HepG2 (cell line): ENCODE results near the gene SEC14L5. TPM values are rescaled to one million over a fixed set of nuclear protein-coding genes. Genes with fewer than 3 reads are reported as not detected.
A peak's percentile ranks its signal among the peaks of the same experiment; 100 is the strongest.

Experiments used
- ADNP ChIP-seq: sonication (generic); formaldehyde crosslinking; IDR thresholded peaks from 2 replicates; pipeline ENCODE4 v1.4.0; 2020; ENCODE audit warnings: missing genetic modification reagents
- CREM ChIP-seq, 2 experiments: sonication (generic) in 1 of 2; formaldehyde crosslinking in 1 of 2; IDR thresholded peaks; 2 replicates each; pipeline versions ENCODE4 v1.4.0 to v1.6.1; 2016 to 2020; ENCODE audit warnings: antibody characterized with exemption in 1 of 2, mild to moderate bottlenecking in 1 of 2, missing genetic modification reagents in 1 of 2
- ESRRA ChIP-seq: sonication (generic); formaldehyde crosslinking; IDR thresholded peaks from 2 replicates; pipeline ENCODE4 v1.5.1; 2020; ENCODE audit warnings: mild to moderate bottlenecking, low read depth, missing genetic modification reagents
- FOXJ3 ChIP-seq: sonication (generic); formaldehyde crosslinking; IDR thresholded peaks from 2 replicates; pipeline ENCODE4 v1.4.0; 2020; ENCODE audit warnings: missing genetic modification reagents, mild to moderate bottlenecking, borderline replicate concordance
- NCOA1 ChIP-seq: sonication (generic); formaldehyde crosslinking; IDR thresholded peaks from 2 replicates; pipeline ENCODE4 v1.9.0; 2021; ENCODE audit warnings: missing genetic modification reagents
- POLR2AphosphoS5 ChIP-seq: IDR thresholded peaks from 2 replicates; pipeline ENCODE4 v1.6.1; 2012; ENCODE audit warnings: low read depth, low read length
- PTBP1 ChIP-seq: fragments of 200-400 bp; formaldehyde crosslinking; IDR thresholded peaks from 2 replicates; pipeline ENCODE4 v1.6.1; 2018; ENCODE audit warnings: low read length, low read depth; ENCODE audit not compliant: poor library complexity, severe bottlenecking
- TCF7L2 ChIP-seq: IDR thresholded peaks from 2 replicates; pipeline ENCODE4 v1.6.1; 2011; ENCODE audit warnings: mild to moderate bottlenecking, low read depth, low read length, moderate library complexity
- ZC3H4 ChIP-seq: sonication (generic); formaldehyde crosslinking; IDR thresholded peaks from 2 replicates; pipeline ENCODE4 v1.4.0; 2020; ENCODE audit warnings: missing genetic modification reagents, borderline replicate concordance
- ZFP1 ChIP-seq: IDR thresholded peaks from 2 replicates; pipeline ENCODE4 v1.6.1; 2016
- ZMYM4 ChIP-seq: sonication (generic); formaldehyde crosslinking; IDR thresholded peaks from 2 replicates; pipeline ENCODE4 v1.8.1; 2023; ENCODE audit warnings: mild to moderate bottlenecking, missing genetic modification reagents
- ZNF33B ChIP-seq: sonication (generic); formaldehyde crosslinking; IDR thresholded peaks from 2 replicates; pipeline ENCODE4 v1.5.1; 2020; ENCODE audit warnings: mild to moderate bottlenecking, missing genetic modification reagents
- ZNF501 ChIP-seq: sonication (generic); formaldehyde crosslinking; IDR thresholded peaks from 2 replicates; pipeline ENCODE4 v1.5.1; 2020; ENCODE audit warnings: mild to moderate bottlenecking, moderate library complexity, missing genetic modification reagents
- ZNF629 ChIP-seq: sonication (generic); formaldehyde crosslinking; conservative IDR thresholded peaks from 2 replicates; pipeline ENCODE4 v1.5.0; 2020; ENCODE audit warnings: missing genetic modification reagents
- polyA plus RNA-seq, 8 experiments: library from polyadenylated mRNA; depleted of rRNA in 3 of 8; stranded (reverse) in 7 of 8; unstranded in 1 of 8; fragments of >200 nt; fragmentation: Illumina TruSeq in 4 of 8; extraction: Trizol in 4 of 8; gene quantifications; 2 replicates each; pipeline versions ENCODE4 v1.2.1 to v1.2.3, GENCODE V29; 2011 to 2016; ENCODE audit warnings: low read depth in 4 of 8, missing spikeins in 1 of 8, mixed read lengths in 1 of 8; ENCODE audit not compliant: insufficient read depth in 1 of 8
- total RNA-seq, 5 experiments: library from RNA; depleted of rRNA; stranded (reverse); fragments of >200 nt; fragmentation: Illumina TruSeq; extraction: Trizol; gene quantifications; 2 replicates each; pipeline ENCODE4 v1.2.3, GENCODE V29; 2016; ENCODE audit warnings: low read depth in 1 of 5
- TF ChIP-seq, protein P1 (sequence below): IDR thresholded peaks from 2 replicates; pipeline ENCODE4 v1.6.1; 2016; ENCODE audit warnings: missing biosample characterization, missing genetic modification reagents, low read depth
- TF ChIP-seq, protein P2 (sequence below): sonication (generic); formaldehyde crosslinking; IDR thresholded peaks from 2 replicates; pipeline ENCODE4 v1.5.0; 2020; ENCODE audit warnings: missing genetic modification reagents
- TF ChIP-seq, protein P3 (sequence below): sonication (generic); formaldehyde crosslinking; IDR thresholded peaks from 2 replicates; pipeline ENCODE4 v1.8.1; 2023; ENCODE audit warnings: mild to moderate bottlenecking, missing genetic modification reagents
- TF ChIP-seq, protein P4 (sequence below): IDR thresholded peaks from 2 replicates; pipeline ENCODE4 v1.6.1; 2016; ENCODE audit warnings: low read depth
- TF ChIP-seq, protein P5 (sequence below): sonication (generic); formaldehyde crosslinking; IDR thresholded peaks from 2 replicates; pipeline ENCODE4 v1.4.0; 2020; ENCODE audit warnings: missing genetic modification reagents, borderline replicate concordance

Gene SEC14L5
- total and polyA plus RNA-seq, 2 of the 13 experiments (the other 11 are each of a cell fraction or from before 2014, with no cell fraction given): 0.40 to 0.42 TPM

DNA sequence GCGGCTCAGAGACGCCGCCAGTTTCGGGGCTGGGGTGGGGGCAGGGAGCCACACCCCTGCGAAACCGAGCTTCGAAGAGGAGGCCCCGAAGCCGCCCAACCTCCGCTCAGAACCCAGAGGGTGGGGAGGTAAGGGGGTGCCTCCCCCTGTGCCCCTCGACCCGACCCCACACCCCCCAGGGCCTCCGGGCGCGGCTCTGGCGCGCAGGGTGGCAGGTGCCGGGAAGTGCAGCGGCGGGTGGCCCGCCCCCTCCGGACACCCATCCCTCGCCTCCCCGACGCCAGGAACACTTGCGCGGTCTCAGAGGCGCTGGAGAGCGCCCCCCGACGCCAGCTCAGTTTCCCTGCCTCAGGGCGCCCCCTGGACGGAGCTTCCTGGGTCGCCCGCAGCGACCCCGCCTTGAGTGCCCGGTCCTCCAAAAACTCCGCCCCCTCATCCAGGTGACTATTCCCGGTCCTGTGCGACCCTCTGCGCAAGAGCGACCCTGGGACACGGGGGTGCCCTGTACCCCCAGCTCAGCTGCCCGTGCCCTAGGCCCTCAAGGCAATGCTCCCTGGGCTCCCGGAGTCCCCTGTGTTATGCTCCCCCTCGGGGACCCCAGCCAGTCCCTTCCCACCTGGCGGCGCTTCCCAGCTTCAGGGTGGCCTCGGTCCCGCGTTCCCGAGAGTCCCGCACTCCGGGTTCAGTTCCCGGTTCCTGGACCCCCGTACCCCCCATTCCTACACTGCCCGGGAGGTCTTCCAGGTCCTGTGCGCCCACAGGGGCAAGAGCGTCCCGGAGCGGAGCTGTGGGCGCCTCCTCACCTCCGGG lies 21.7 kb upstream of the SEC14L5 start (continued):
- TF ChIP-seq ZNF33B (CRISPR knock-in tag): no peak
- no peak for TF ChIP-seq POLR2AphosphoS5
- peak; percentile 27; the same call in 1 of the 2 replicates for TF ChIP-seq ZNF501 (CRISPR knock-in tag)
- TF ChIP-seq PTBP1: no peak
- TF ChIP-seq ADNP (CRISPR knock-in tag): no peak
- TF ChIP-seq, protein P1, sequence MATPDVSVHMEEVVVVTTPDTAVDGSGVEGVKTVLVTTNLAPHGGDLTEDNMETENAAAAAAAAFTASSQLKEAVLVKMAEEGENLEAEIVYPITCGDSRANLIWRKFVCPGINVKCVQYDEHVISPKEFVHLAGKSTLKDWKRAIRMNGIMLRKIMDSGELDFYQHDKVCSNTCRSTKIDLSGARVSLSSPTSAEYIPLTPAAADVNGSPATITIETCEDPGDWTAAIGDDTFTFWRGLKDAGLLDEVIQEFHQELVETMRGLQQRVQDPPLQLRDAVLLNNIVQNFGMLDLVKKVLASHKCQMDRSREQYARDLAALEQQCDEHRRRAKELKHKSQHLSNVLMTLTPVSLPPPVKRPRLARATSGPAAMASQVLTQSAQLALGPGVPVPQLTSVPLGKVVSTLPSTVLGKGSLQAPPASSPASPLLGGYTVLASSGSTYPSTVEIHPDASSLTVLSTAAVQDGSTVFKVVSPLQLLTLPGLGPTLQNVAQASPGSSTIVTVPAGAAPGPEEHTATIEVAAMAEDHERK: no peak
- TF ChIP-seq TCF7L2: no peak
- TF ChIP-seq ZNF629 (CRISPR knock-in tag): no peak
- TF ChIP-seq FOXJ3: no peak
- no peak for TF ChIP-seq CREM (IDR thresholded peaks at IDR 0.05)
- no peak for TF ChIP-seq CREM (CRISPR knock-in tag; IDR thresholded peaks at IDR 0.05)
- no peak for TF ChIP-seq ESRRA (CRISPR knock-in tag)
- TF ChIP-seq, protein P2, sequence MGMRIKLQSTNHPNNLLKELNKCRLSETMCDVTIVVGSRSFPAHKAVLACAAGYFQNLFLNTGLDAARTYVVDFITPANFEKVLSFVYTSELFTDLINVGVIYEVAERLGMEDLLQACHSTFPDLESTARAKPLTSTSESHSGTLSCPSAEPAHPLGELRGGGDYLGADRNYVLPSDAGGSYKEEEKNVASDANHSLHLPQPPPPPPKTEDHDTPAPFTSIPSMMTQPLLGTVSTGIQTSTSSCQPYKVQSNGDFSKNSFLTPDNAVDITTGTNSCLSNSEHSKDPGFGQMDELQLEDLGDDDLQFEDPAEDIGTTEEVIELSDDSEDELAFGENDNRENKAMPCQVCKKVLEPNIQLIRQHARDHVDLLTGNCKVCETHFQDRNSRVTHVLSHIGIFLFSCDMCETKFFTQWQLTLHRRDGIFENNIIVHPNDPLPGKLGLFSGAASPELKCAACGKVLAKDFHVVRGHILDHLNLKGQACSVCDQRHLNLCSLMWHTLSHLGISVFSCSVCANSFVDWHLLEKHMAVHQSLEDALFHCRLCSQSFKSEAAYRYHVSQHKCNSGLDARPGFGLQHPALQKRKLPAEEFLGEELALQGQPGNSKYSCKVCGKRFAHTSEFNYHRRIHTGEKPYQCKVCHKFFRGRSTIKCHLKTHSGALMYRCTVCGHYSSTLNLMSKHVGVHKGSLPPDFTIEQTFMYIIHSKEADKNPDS (CRISPR knock-in tag): no peak
- peak; percentile 46; the same call in 1 of the 2 replicates for TF ChIP-seq ZMYM4 (CRISPR knock-in tag)
- TF ChIP-seq NCOA1 (CRISPR knock-in tag): no peak
- TF ChIP-seq ZC3H4 (CRISPR knock-in tag): no peak
- TF ChIP-seq, protein P3, sequence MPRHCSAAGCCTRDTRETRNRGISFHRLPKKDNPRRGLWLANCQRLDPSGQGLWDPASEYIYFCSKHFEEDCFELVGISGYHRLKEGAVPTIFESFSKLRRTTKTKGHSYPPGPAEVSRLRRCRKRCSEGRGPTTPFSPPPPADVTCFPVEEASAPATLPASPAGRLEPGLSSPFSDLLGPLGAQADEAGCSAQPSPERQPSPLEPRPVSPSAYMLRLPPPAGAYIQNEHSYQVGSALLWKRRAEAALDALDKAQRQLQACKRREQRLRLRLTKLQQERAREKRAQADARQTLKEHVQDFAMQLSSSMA: no peak
- TF ChIP-seq, protein P4, sequence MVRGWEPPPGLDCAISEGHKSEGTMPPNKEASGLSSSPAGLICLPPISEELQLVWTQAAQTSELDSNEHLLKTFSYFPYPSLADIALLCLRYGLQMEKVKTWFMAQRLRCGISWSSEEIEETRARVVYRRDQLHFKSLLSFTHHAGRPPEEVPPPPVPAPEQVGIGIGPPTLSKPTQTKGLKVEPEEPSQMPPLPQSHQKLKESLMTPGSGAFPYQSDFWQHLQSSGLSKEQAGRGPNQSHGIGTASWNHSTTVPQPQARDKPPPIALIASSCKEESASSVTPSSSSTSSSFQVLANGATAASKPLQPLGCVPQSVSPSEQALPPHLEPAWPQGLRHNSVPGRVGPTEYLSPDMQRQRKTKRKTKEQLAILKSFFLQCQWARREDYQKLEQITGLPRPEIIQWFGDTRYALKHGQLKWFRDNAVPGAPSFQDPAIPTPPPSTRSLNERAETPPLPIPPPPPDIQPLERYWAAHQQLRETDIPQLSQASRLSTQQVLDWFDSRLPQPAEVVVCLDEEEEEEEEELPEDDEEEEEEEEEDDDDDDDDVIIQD (CRISPR knock-in tag): no peak
- TF ChIP-seq, protein P5, sequence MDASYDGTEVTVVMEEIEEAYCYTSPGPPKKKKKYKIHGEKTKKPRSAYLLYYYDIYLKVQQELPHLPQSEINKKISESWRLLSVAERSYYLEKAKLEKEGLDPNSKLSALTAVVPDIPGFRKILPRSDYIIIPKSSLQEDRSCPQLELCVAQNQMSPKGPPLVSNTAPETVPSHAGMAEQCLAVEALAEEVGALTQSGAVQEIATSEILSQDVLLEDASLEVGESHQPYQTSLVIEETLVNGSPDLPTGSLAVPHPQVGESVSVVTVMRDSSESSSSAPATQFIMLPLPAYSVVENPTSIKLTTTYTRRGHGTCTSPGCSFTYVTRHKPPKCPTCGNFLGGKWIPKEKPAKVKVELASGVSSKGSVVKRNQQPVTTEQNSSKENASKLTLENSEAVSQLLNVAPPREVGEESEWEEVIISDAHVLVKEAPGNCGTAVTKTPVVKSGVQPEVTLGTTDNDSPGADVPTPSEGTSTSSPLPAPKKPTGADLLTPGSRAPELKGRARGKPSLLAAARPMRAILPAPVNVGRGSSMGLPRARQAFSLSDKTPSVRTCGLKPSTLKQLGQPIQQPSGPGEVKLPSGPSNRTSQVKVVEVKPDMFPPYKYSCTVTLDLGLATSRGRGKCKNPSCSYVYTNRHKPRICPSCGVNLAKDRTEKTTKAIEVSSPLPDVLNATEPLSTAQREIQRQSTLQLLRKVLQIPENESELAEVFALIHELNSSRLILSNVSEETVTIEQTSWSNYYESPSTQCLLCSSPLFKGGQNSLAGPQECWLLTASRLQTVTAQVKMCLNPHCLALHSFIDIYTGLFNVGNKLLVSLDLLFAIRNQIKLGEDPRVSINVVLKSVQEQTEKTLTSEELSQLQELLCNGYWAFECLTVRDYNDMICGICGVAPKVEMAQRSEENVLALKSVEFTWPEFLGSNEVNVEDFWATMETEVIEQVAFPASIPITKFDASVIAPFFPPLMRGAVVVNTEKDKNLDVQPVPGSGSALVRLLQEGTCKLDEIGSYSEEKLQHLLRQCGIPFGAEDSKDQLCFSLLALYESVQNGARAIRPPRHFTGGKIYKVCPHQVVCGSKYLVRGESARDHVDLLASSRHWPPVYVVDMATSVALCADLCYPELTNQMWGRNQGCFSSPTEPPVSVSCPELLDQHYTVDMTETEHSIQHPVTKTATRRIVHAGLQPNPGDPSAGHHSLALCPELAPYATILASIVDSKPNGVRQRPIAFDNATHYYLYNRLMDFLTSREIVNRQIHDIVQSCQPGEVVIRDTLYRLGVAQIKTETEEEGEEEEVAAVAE: no peak
- TF ChIP-seq ZFP1 (CRISPR knock-in tag): no peak
